HG03575 (cell line): ENCODE data around the gene DCAF16.

Experiments
- ATAC-seq: cut with Tn5 transposase; IDR thresholded peaks from one replicate; pipeline ENCODE4 v1.9.1; 2021; ENCODE audit not compliant: unreplicated experiment, insufficient number of reproducible peaks, low FRiP score; ENCODE audit errors: extremely low read depth

Gene DCAF16

DNA sequence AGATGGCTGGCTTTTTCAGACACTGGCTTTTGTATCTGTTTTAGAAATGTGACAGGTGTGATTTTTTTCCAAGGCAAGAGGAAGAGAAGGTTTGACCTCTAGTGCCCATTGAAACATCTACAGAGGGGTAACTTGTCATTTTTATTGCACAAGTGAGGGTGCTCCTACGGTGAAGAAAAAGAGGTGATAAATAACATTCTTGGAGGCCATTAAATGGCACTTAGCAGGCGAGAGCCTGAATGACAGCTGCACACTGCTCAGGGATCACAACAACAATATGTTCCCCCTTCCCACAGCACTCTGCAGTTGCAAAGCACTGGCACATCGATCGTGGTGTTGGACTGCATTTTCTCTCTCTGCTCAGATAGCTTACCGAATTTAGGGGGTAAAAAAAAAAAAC, 52.1 kb downstream of the DCAF16 start:
- no peak for ATAC-seq

DNA sequence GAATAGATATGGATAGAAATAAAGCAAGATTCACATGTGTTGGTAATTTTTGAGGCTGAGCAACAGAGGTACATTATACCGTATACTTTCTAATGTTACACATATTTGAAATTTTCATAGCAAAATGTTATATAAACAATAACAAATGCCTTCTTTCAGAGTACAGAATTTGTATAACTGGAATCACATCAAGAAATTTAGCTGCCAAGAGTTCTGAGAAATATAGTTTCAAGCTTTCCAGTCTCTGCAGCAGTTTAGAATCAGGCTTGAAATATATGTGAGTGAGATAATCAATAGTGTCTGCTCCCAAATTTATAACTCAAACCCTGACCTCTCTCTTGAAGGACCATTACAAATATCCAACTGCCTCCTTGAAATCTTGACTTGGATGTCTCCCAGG, 52.9 kb downstream of the DCAF16 start:
- no peak for ATAC-seq

DNA sequence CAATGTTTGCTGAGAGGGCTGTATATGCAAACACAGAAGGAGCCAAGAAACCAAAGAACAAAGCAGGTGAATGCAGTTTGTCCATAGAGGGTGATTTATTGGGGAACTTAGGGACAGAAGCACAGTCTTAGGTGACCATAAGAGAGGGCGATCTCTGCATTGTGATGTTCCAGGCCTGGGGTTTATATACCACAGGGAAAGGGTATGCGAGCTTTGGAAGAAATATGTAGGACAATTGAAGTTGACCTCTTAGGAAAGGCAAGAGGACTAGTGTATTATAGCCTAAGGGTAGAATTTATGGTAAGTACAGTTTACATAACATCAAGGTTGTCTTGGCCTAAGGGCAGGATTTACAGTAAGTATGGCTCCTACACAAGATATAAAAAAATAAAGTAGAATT, 56.9 kb downstream of the DCAF16 start:
- no peak for ATAC-seq
